SK-N-MC (cell line): ENCODE data around the gene EGFL8.
"Not testable (repeated sequence)": the region's sequence is repeated elsewhere in the genome, so short reads cannot be mapped to it uniquely, and the experiment has no call there.

Experiments used
- EZH2 ChIP-seq: fragments of 200-600 bp; sonication (generic); IDR thresholded peaks from one replicate; pipeline ENCODE4 v1.6.1; 2017; ENCODE audit warnings: antibody characterized with exemption
- FOXP2 ChIP-seq: optimal IDR thresholded peaks from 2 replicates; pipeline ENCODE3; 2011; ENCODE audit warnings: mild to moderate bottlenecking, moderate library complexity; ENCODE audit not compliant: insufficient read depth; ENCODE audit errors: extremely low read length, control extremely low read depth
- POLR2AphosphoS5 ChIP-seq: IDR thresholded peaks from 2 replicates; pipeline ENCODE4 v1.6.1; 2012; ENCODE audit warnings: mild to moderate bottlenecking, low read depth, low read length, borderline replicate concordance

GRCh38 chr6:32187725-32188380, 23.5 kb downstream of the EGFL8 start:
- TF ChIP-seq EZH2, POLR2AphosphoS5, FOXP2: not testable (repeated sequence)
